HCT116 (cell line): ENCODE measurements around the gene DBNDD2. TPM values are rescaled to one million over a fixed set of nuclear protein-coding genes. Genes with fewer than 3 reads are reported as not detected.

Experiments
- ATAC-seq: fragments of 200-7000 bp; cut with Tn5 transposase; 2 replicates; pipeline ENCODE4 v1.9.1; 2020; ENCODE audit warnings: mild to moderate bottlenecking, moderate library complexity
- BruUV-seq: library from RNA; stranded (reverse); fragments of 400-500 nt; replicated peaks from 2 replicates; lab custom pipeline; 2021; lab: Mats Ljungman, UMichigan
- CTCF ChIA-PET: fragments of 300-600 bp; sonication (Branson Sonifier 250); formaldehyde crosslinking; loops from one replicate; lab custom pipeline; 2021; ENCODE audit warnings: antibody characterized with exemption; lab: Charles Lee
- POLR2A ChIA-PET: fragments of 300-600, 350-600 bp; sonication (Branson Sonifier 250); formaldehyde crosslinking; loops from one replicate; lab custom pipeline; 2021; ENCODE audit warnings: antibody characterized with exemption; lab: Charles Lee
- RAD21 ChIA-PET, 2 experiments: fragments of 300-600 bp; sonication (Branson Sonifier 250); formaldehyde crosslinking; loops; one replicate each; lab custom pipeline; 2023; ENCODE audit warnings: low total read pairs in 2 of 2; ENCODE audit not compliant: uncharacterized antibody in 2 of 2, unreplicated experiment in 2 of 2, low non-redundant PET in 1 of 2; lab: Charles Lee
- DNase-seq: peaks from one replicate; pipeline ENCODE4 v3.0.0-alpha.2; 2010; ENCODE audit warnings: low read depth, low spot score
- H2AFZ ChIP-seq: fragments of 200-600 bp; shearing (Covaris generic), sonication (generic); 2 replicates; pipeline ENCODE4 v1.6.1; 2017; ENCODE audit warnings: low read depth, mixed run types, mixed read lengths, antibody characterized with exemption, low read length; ENCODE audit not compliant: poor library complexity, severe bottlenecking
- H3K27ac ChIP-seq: 2 replicates; pipeline ENCODE4 v1.5.1; 2012; ENCODE audit warnings: low read depth, low read length
- H3K27me3 ChIP-seq: fragments of 200-600 bp; sonication (generic); 2 replicates; pipeline ENCODE4 v1.6.1; 2016; ENCODE audit warnings: mixed run types, low read length, mixed read lengths; ENCODE audit not compliant: insufficient read depth
- H3K36me3 ChIP-seq, 2 experiments: fragments of 200-500 bp in 1 of 2; fragments of 200-600 bp in 1 of 2; sonication (Bioruptor generic) in 1 of 2; sonication (generic) in 1 of 2; 2 replicates each; pipeline versions ENCODE4 v1.5.1 to v1.6.1; 2014 to 2016; ENCODE audit warnings: low read length in 2 of 2, inconsistent platforms in 1 of 2, mixed read lengths in 1 of 2, mixed run types in 1 of 2; ENCODE audit not compliant: insufficient read depth in 2 of 2, control insufficient read depth in 1 of 2
- H3K4me1 ChIP-seq, 2 experiments: fragments of 200-600 bp in 1 of 2; sonication (generic) in 1 of 2; 2 replicates each; pipeline versions ENCODE4 v1.5.1 to v1.6.1; 2012 to 2017; ENCODE audit warnings: low read length in 2 of 2, inconsistent platforms in 1 of 2, mild to moderate bottlenecking in 1 of 2, mixed read lengths in 1 of 2, mixed run types in 1 of 2, moderate library complexity in 1 of 2; ENCODE audit not compliant: insufficient read depth in 2 of 2, control insufficient read depth in 1 of 2
- H3K4me2 ChIP-seq: fragments of 200-600 bp; sonication (generic); 2 replicates; pipeline ENCODE4 v1.6.1; 2017; ENCODE audit warnings: mixed run types, low read length, mixed read lengths
- H3K4me3 ChIP-seq, 2 experiments: fragments of 200-600 bp in 1 of 2; sonication (generic) in 1 of 2; replicated peaks in 1 of 2; 2 replicates each; pipeline ENCODE4 v1.5.1; 2011 to 2016; ENCODE audit warnings: low read length in 2 of 2, control low read depth in 1 of 2, low read depth in 1 of 2, mild to moderate bottlenecking in 1 of 2, mixed read lengths in 1 of 2, mixed run types in 1 of 2
- H3K79me2 ChIP-seq: fragments of 200-600 bp; sonication (generic); 2 replicates; pipeline ENCODE4 v1.6.1; 2017; ENCODE audit warnings: mild to moderate bottlenecking, mixed run types, low read length, moderate library complexity, mixed read lengths; ENCODE audit not compliant: insufficient read depth
- H3K9ac ChIP-seq: fragments of 200-600 bp; sonication (generic); 2 replicates; pipeline ENCODE4 v1.6.1; 2016; ENCODE audit warnings: low read length, mixed read lengths
- H3K9me2 ChIP-seq: fragments of 200-600 bp; sonication (generic), shearing (Covaris generic); 2 replicates; pipeline ENCODE4 v1.6.1; 2017; ENCODE audit warnings: mixed run types, mild to moderate bottlenecking, moderate library complexity; ENCODE audit not compliant: insufficient read depth
- H3K9me3 ChIP-seq, 2 experiments: fragments of 200-500 bp in 1 of 2; fragments of 200-600 bp in 1 of 2; sonication (Bioruptor generic) in 1 of 2; sonication (generic) in 1 of 2; 2 replicates each; pipeline ENCODE4 v1.6.1; 2014 to 2017; ENCODE audit warnings: low read length in 2 of 2, mixed read lengths in 2 of 2, inconsistent platforms in 1 of 2, low read depth in 1 of 2, mild to moderate bottlenecking in 1 of 2, mixed run types in 1 of 2, moderate library complexity in 1 of 2; ENCODE audit not compliant: control insufficient read depth in 1 of 2, insufficient read depth in 1 of 2
- H4K20me1 ChIP-seq: fragments of 200-600 bp; sonication (generic), shearing (Covaris generic); 2 replicates; pipeline ENCODE4 v1.6.1; 2017; ENCODE audit warnings: mixed run types, mild to moderate bottlenecking, moderate library complexity; ENCODE audit not compliant: insufficient read depth
- EGR1 ChIP-seq: IDR thresholded peaks from 2 replicates; pipeline ENCODE4 v1.6.1; 2012; ENCODE audit warnings: low read depth
- ELF1 ChIP-seq: IDR thresholded peaks from 2 replicates; pipeline ENCODE4 v1.6.1; 2012; ENCODE audit warnings: low read depth, borderline replicate concordance
- FOSL1 ChIP-seq: IDR thresholded peaks from 2 replicates; pipeline ENCODE4 v1.6.1; 2012; ENCODE audit warnings: low read depth
- POLR2A ChIP-seq: IDR thresholded peaks from 2 replicates; pipeline ENCODE4 v1.7.0; 2011; ENCODE audit warnings: borderline replicate concordance; ENCODE audit not compliant: insufficient read depth, insufficient read length; ENCODE audit errors: extremely low read depth
- POLR2AphosphoS5 ChIP-seq: IDR thresholded peaks from 2 replicates; pipeline ENCODE4 v1.6.1; 2011; ENCODE audit warnings: mild to moderate bottlenecking, low read depth, low read length, moderate library complexity
- REST ChIP-seq: IDR thresholded peaks from 2 replicates; pipeline ENCODE4 v1.6.1; 2012; ENCODE audit warnings: low read depth
- SIN3A ChIP-seq: IDR thresholded peaks from 2 replicates; pipeline ENCODE4 v1.6.1; 2012; ENCODE audit warnings: low read depth
- SRF ChIP-seq: IDR thresholded peaks from 2 replicates; pipeline ENCODE4 v1.6.1; 2012; ENCODE audit warnings: low read depth
- ZBTB33 ChIP-seq: IDR thresholded peaks from 2 replicates; pipeline ENCODE4 v1.6.1; 2011; ENCODE audit warnings: mild to moderate bottlenecking, low read length, moderate library complexity; ENCODE audit not compliant: insufficient replicate concordance; ENCODE audit errors: extremely low read depth
- intact Hi-C: fragments of 100-400 bp; cut with micrococcal nuclease; formaldehyde crosslinking; loops from 2 replicates; pipeline ENCODE4 v1.10.0; 2022
- total RNA-seq: library from RNA; stranded (reverse); gene quantifications from one replicate; pipeline ENCODE4 v1.2.1, GENCODE V29; 2021; ENCODE audit not compliant: unreplicated experiment

Gene DBNDD2
- total RNA-seq, 1 experiment from 2014 or later, result 44.2 TPM

DNA sequence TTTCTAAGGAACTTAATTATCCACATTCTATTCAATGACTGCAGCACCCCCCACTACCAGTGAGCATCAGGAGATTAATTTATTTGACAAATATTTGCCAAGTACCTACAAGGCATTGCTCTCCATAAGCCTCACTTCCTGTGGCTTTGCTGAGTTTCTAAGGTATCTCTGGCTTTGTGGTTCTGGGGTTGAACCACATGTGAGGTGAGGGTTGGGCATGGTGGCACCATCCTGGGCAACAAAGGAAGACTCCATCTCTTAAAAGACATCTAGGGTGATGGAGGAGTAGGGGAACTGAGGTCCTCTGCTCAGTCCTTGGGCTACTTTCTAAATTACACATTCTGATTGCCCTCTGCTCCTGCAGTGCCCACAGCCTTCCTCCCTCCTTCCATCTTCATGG, 36.0 kb downstream of the DBNDD2 start:
- Histone ChIP-seq H3K79me2 (no peaks in the 10 kb centered on the region), H4K20me1 (no peaks in the 10 kb centered on the region), H3K4me1 (no peaks in the 10 kb centered on the region; a peak in 1 of 4 replicates), H3K27ac (no peak overlapping the region), H3K36me3 (no peaks in the 10 kb centered on the region), H3K9ac (no peak overlapping the region), H3K9me3 (no peaks in the 10 kb centered on the region), H3K4me2 (no peak overlapping the region), H3K9me2 (no peaks in the 10 kb centered on the region), H3K27me3 (no peaks in the 10 kb centered on the region), H2AFZ (no peak overlapping the region)
- ChIA-PET POLR2A (no interaction called here), RAD21 (no interaction called here), CTCF (interaction anchor here (4.4 kb wide), 1 partner anchor 7 kb away, joined by 27 read pairs; no protein-coding TSS in a partner anchor)
- intact Hi-C loops, result no loop called here
- ATAC-seq (no peak), DNase-seq (no peak)
- no TSS peak for BruUV-seq
- TF ChIP-seq ELF1 (no peak), ZBTB33 (no peak), FOSL1 (no peak), SIN3A (no peak), EGR1 (no peak), POLR2AphosphoS5 (no peak), REST (no peak), SRF (no peak), POLR2A (no peak)
- TF ChIP-seq, all 23 proteins: peak for 0
- no peak overlapping the region for H3K4me3 ChIP-seq
